Activated effector memory CD4-positive, alpha-beta T cell treated with Interleukin-2 at 50 U/mL for 16 hours (primary cell): ENCODE measurements around the gene TOMM20L.

ENCODE experiments used
- DNase-seq: peaks from one replicate; pipeline ENCODE4 v3.0.0-alpha.2; 2020

TOMM20L gene

DNA sequence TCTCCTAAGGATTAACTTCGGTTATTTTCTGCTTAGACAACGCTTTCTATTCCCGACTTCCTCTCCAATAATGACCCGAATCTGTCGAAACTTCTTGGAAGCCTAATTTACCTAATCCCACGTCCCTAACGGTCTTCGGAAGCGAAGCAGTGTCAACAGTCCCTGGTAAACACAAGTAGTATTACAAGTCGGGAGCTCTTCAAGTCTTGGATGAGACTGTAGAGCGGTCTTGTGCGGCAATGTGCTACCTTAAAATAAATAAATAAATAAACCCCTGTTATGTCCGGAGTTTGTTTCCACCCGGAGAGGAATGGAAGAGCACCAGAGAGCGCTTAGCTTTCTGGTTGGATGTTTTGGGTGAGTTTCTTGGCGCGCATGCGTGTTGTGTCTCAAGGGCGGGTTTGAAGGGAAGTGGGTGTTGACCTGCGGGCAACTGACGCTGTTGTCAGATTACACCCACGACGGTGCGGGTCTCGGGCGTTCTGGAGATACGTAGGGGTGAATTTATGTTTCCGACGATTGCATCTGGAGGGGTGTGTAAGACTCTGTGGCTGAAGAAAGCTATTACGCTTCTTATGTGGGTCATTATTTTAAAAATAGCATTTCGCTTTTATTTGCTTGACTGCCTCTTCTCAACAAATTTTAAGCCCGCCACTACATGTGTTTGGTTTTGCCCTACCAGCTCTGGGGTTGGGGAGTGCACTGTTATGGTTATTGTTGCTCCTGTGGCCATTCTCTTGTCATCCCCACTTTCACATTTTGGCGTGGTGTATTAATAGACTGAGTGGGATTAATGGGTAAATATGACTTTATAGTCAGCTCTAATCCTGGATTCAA is 31.8 kb downstream of the TOMM20L start, which contains the start of the genes KIAA0586 and TIMM9:
Gene KIAA0586, plus strand, starts transcription at position 439 of the 837 bp plus-strand sequence. CDS start 546 bp downstream, outside the sequence.
Gene TIMM9, minus strand, starts transcription at position 251 of the 837 bp plus-strand sequence. CDS start 15,586 bp downstream, outside the sequence.
- DNase-seq: peak; percentile 92

DNA sequence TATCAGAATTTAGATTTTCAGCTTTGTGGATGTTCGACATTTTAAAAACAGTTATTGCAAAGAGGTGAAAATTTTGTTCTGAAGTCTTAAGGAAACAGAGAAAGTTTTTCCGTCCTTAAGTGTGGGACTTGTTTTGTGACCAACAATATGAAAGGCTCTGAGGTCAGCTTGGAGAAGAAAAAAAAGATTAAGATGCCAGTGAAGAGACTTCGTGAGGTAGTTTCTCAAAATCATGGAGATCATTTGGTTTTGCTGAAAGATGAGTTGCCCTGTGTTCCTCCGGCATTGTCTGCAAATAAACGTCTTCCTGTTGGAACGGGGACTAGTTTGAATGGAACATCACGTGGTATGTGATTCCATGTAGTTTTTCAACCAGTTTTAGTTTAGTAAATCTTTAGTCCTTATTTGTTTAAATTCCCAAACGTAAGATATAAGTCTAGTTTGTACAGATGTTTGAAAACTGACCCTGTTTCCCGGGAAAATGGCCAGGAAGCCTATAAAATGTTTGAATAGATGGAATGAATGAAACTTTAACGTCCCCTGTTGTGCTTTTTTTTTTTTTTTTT is 32.5 kb downstream of the TOMM20L start:
- DNase-seq: no peak

DNA sequence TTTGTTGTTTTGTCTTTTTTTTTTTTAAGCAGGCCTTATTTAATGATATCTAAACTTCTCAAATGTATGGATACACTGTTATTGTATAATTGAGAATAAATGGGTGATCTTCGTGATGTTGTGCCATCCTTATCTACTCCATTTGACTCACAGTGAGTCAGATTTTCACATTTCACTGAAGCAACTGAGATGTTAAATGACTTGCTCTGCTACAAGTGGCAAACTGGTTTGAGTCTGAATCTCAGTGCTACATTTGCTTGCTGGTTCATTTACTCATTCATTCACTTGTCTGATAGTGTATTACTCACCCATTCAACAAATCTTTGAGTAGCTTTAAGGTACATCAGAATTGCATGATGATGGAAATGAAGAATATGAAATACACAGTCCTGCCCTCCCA is 34.4 kb downstream of the TOMM20L start:
- no peak for DNase-seq

DNA sequence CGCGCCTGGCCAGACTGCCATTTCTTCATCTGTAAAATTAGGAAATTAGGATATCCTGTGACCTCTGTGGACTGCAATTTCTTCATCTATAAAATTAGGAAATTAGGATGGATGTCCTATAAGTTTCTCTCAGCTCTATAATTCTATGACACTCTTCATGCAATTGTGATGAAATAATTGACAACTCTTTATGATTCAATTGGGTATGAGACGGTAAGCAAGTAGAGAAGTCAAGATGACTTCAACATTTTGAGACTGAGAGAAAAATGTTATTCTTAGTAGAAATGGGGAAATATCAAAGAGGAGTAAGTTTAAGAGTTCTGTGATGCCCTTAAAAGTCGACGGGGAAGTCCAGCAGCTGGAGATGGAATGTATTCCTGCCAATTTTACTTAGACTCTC is 43.7 kb downstream of the TOMM20L start:
- DNase-seq: no peak

DNA sequence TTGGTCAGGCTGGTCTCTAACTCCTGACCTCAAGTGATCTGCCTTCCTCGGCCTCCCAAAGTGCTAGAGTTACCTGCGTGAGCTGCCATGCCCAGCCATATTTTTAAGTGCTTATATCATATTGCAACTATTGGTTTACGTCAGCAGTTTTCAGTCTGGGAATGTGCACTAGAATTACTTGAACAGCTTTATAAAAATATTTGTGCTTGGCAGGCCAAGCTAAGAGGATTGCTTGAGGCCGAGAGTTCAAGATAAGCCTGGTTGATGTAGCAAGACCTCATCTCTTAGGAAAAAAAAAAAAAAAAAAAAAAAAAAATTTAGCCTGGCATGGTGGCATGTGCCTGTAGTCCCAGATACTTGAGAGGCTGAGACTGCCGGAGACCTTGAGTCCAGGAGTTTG is 48.9 kb downstream of the TOMM20L start:
- DNase-seq: no peak

DNA sequence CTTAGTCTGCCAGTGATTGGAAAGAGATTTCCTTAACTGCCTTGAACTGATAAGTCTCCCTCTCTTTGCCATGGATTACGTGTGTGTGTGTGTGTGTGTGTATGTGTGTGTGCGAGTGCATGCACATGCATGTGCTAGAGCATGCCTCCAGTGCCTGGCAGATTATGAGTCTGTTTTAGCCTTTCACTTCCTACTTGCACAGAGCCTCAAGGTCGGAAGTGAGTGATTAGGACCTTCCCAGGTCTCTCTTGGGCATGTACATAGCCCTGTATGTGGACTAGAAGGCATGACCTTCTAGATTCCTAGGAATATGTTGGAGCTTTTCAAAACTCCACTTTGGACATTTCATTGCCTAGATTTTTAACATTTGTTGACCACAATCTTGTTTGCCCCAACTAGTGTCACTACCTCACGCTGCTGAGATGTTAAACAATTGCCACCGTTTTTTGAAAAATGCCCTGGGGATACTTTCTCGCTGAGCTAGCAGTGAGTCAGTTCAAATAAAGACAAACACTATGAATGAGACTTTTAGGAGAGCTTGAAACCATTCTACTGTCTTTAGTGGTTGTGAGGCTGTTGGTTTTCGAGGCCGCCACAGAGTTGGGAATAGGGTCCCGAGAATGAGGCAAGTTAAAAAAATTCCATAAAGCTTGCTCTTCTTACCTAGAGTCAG is 60.0 kb downstream of the TOMM20L start:
- no peak for DNase-seq
